GM18526 (cell line): Measurements from ENCODE around the gene TXNDC9.

Experiments used
- POLR2A ChIP-seq: IDR thresholded peaks from 3 replicates; pipeline ENCODE4 v1.6.1; 2011; ENCODE audit not compliant: insufficient read length; ENCODE audit errors: extremely low read depth

Gene TXNDC9, protein sequence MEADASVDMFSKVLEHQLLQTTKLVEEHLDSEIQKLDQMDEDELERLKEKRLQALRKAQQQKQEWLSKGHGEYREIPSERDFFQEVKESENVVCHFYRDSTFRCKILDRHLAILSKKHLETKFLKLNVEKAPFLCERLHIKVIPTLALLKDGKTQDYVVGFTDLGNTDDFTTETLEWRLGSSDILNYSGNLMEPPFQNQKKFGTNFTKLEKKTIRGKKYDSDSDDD

GRCh38 chr2:99335911-99336803, at the start of gene TXNDC9:
Gene TXNDC9 (minus strand): TSS chr2:99336333. CDS start chr2:99333210, 3,123 bp downstream.
- TF ChIP-seq POLR2A: peak; percentile 93

DNA sequence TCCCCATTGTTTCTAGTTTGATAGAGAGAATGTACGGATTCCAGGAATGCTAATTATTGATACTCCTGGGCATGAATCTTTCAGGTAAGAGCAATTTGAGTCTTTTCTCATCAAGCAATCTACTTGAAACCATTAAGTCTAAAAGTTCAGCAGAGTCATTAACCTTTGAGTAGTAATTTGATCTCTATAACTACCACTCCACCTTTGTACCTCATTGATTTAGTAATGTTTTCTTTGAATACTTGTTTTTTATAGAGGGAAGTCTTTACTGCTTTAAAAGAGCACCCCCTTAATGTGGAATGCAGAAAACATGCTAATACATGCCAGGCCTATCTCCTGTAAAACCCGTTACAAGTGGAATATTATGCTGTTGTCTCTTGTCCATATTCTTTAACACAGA, 46.0 kb upstream of the TXNDC9 start:
- no peak for TF ChIP-seq POLR2A

- TF ChIP-seq POLR2A: no peak
Observed at GRCh38 chr2:99380376-99381010, 44.4 kb upstream of the TXNDC9 start.

DNA sequence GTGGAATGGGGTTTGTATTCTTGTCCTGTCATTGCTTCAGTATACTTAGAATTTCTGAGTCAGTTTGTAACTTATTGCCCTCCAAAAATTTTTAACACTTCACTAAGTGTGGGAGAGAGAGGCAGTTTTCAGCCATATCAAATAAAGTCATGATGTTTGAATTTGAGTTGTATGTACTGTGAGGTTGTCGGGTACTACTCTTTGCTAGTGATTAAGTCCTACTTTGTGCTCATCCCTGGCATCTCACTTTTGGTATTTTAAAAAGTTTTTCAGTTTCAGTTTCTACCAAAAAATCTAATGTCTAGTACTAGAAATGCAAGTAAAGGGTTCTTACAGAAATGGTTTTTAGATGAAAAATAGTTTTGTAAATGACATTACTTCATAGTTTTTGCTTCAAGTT, 41.7 kb upstream of the TXNDC9 start:
- TF ChIP-seq POLR2A: no peak

- no peak for TF ChIP-seq POLR2A
Observed at GRCh38 chr2:99376254-99376864, 40.2 kb upstream of the TXNDC9 start.

DNA sequence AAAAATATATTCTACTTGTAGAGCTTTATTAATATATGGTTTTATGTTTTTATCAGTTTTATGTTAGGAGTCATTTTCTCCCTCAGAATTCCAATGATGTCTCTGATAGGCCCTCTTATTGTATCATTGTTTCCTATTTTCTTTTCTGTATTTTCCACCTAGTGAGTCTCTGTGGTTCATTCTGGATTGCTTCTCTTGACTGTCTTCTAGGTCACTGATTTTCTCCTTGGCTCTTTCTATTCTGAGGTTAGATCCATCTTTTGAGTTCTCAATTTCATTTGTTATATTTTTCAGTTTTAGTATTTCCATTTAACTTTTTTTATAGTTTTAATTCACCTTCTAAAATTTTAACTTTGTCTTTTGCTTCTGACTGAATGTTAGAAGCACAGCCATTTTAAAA, 38.6 kb upstream of the TXNDC9 start:
- TF ChIP-seq POLR2A: no peak

- TF ChIP-seq POLR2A: no peak
Observed at GRCh38 chr2:99373144-99373543, 37.0 kb upstream of the TXNDC9 start.

GRCh38 chr2:99365661-99366060, 29.5 kb upstream of the TXNDC9 start:
- no peak for TF ChIP-seq POLR2A

DNA sequence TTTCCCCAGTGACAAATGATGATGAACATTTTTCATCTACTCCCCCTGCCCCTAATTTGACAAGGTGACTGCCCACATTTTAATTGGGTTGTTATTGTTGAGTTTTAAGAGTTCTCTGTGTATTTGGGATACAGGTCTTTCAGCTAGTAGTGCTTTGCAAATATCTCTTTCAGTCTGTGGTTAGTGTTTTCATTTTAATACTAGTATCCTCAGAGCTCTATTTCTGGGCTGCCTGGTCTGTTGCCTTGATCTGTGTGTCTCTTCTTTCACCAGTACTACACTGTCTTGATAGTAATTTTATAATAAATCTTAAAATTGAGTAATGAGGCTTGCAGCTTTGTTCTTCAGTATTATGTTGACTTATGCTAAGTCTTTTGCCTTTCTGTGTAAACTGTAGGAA, 20.7 kb upstream of the TXNDC9 start:
- TF ChIP-seq POLR2A: no peak

DNA sequence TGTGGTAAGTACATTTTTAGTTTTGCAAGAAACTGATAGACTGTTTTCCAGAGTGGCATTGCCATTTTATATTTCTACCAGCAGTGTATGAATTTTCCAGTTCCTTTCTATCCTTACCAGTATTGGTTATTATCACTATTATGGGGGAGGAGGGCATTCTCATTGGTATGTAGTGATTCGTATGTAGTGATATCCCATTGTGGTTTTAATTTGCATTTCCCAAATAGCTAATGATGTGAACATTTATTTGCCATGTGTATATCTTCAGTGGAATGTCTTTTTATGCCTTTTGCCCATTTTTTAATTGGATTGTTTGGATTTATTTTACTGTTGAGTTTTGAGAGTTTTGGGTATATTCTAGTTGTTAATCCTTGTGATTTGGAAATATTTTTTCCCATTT, 17.9 kb upstream of the TXNDC9 start:
- TF ChIP-seq POLR2A: no peak

DNA sequence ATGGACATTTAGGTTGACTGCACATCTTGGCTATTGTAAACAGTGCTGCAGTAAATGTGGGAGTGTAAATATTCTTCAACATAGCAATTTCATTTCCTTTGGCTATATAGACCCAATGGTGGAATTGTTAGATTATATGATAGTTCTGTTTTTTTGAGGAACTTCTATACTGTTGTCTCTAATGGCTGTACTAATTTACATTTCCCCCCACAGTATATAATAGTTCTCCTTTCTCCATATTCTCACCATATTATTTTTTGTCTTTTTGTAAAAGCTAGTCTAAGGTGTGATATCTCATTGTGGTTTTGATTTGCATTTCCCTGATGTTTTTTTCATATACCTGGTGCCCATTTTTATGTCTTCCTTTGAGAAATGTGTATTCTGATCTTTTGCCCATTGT, 14.1 kb upstream of the TXNDC9 start:
- TF ChIP-seq POLR2A: no peak

DNA sequence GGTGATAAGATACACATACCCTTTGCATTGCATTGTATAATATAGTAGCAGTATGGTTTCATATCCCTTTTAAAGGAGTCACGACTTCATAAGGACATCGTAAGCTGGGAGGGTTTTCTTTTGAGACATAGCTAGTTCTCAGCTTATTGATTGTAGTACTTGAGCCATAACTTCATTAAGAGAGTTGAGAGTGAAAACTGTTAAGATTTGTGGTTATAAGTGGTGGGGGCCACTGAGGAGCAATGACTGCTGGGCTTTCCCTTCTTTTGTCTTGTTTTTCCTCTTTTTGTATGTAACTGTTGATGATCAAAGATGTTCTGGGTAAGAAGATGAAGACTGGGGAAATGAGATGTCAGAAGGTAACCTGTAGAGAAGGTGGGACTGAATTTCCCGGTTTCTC, 12.0 kb upstream of the TXNDC9 start:
- no peak for TF ChIP-seq POLR2A

- TF ChIP-seq POLR2A: no peak
Observed at GRCh38 chr2:99346218-99346617, 10.1 kb upstream of the TXNDC9 start.

DNA sequence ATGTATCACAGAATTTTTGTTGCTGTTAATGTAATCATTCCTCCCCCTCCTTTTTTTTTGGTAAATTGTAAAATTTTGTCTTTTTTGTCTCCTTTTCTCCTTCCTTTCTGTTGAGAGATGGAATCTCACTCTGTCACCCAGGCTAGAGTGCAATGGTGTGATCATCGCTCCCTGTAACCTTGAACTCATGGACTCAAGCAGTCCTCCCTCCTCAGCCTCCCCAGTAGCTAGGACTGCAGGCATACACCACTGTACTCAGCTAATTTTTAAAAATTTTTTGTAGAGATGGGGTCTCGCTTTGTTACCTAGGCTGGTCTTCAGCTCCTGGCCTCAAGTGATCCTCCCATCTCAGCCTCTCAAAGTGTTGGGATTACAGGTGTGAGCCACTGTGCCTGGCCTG, 6.4 kb upstream of the TXNDC9 start:
- no peak for TF ChIP-seq POLR2A

DNA sequence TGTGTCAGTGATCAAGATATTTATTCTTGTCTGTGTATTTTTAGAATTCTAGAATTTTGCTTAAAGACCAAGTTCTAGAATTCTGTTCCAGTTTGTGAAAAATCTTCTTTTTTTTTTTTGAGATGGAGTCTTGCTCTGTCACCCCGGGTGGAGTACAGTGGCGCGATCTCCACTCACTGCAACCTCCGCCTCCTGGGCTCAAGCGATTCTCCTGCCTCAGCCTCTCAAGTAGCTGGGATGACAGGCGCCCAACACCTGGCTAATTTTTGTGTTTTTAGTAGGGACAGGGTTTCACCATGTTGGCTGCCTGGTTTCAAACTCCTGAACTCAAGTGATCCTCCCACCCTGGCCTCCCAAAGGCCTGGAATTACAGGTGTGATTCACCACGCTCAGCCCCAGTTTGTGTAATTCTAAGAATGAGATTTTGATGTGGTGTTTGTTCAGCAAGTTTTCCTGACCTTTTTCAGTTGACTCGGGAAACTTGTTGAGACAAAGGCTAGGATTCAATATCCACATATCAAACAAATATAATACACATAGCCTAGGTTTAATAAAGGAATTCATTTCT, 4.6 kb upstream of the TXNDC9 start:
- no peak for TF ChIP-seq POLR2A

DNA sequence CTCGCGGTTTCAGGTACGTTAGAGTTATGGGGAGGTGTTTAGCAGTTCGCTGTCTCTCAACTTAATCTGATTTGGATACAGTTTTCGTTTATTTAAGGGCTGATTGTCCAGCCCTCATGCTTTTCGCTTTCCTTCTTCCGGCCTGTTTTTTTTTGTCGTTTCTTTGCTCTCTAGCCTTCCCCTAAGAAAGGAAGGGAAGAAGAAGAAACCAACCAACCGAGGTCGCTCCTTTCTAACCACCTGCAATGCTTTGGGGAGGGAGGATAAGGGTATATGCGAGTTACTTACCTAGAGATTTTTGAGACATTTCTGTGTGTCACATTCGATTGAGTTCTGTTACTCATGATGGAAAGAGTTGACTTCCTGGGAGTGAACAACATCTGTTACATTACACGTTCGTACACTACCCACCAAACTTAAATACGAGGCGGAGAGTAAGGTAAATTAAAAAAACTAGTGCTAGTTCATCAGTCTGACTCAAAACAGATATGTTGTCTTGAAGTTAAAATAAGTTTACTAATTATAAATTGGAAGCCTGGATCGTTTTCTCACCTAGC, 2.0 kb upstream of the TXNDC9 start:
- TF ChIP-seq POLR2A: no peak
